K562 (cell line): Measurements from ENCODE around the gene MYLK3. TPM values are rescaled to one million over a fixed set of nuclear protein-coding genes. Genes with fewer than 3 reads are reported as not detected.

Experiments used
- ATF7 ChIP-seq: fragments of 450-650 bp; IDR thresholded peaks from 2 replicates; pipeline ENCODE4 v1.7.1; 2014; ENCODE audit warnings: mild to moderate bottlenecking, moderate library complexity
- CHD1 ChIP-seq: fragments of 200-600 bp; sonication (generic); IDR thresholded peaks from one replicate; pipeline ENCODE4 v1.6.1; 2012; ENCODE audit warnings: mild to moderate bottlenecking, moderate library complexity, low read length, inconsistent platforms
- COPS2 ChIP-seq: fragments of 450-650 bp; conservative IDR thresholded peaks from 2 replicates; pipeline ENCODE4 v1.6.1; 2016; ENCODE audit warnings: mild to moderate bottlenecking, moderate library complexity
- DMBX1 ChIP-seq: fragments of 250-450 bp; sonication (Bioruptor Pico); IDR thresholded peaks from 2 replicates; pipeline ENCODE4 v1.8.0; 2022; ENCODE audit warnings: inconsistent platforms, mild to moderate bottlenecking, moderate library complexity, borderline replicate concordance
- FOSL1 ChIP-seq: fragments of 200-800 bp; sonication (Bioruptor generic); conservative IDR thresholded peaks from 2 replicates; pipeline ENCODE4 v1.6.1; 2016; ENCODE audit warnings: missing genetic modification characterization, missing compliant biosample characterization
- KDM1A ChIP-seq, 2 experiments: fragments of 450-650 bp; IDR thresholded peaks; 2 replicates each; pipeline ENCODE4 v1.6.1; 2016; ENCODE audit warnings: mild to moderate bottlenecking in 2 of 2
- L3MBTL2 ChIP-seq: fragments of 450-650 bp; IDR thresholded peaks from 2 replicates; pipeline ENCODE4 v1.6.1; 2016; ENCODE audit warnings: mild to moderate bottlenecking, moderate library complexity
- MAZ ChIP-seq, 2 experiments: fragments of 450-650 bp in 1 of 2; sonication (generic) in 1 of 2; formaldehyde crosslinking; IDR thresholded peaks in 1 of 2; conservative IDR thresholded peaks in 1 of 2; 2 replicates each; pipeline versions ENCODE4 v1.4.0 to v1.5.0; 2020; ENCODE audit warnings: mild to moderate bottlenecking in 1 of 2, missing genetic modification reagents in 1 of 2
- MGA ChIP-seq: fragments of 450-650 bp; IDR thresholded peaks from 2 replicates; pipeline ENCODE4 v1.6.1; 2016; ENCODE audit warnings: mild to moderate bottlenecking, moderate library complexity
- POLR2A ChIP-seq: fragments of 450-650 bp; conservative IDR thresholded peaks from 2 replicates; pipeline ENCODE4 v1.6.1; 2016
- POLR2B ChIP-seq: fragments of 450-650 bp; IDR thresholded peaks from 2 replicates; pipeline ENCODE4 v1.6.1; 2018; ENCODE audit warnings: low read depth; ENCODE audit not compliant: partially characterized antibody
- RHOXF2B ChIP-seq: fragments of 250-450 bp; sonication (Bioruptor Pico); conservative IDR thresholded peaks from 2 replicates; pipeline ENCODE4 v1.5.1; 2021
- SIN3A ChIP-seq, 2 experiments: fragments of 150-350 bp in 1 of 2; IDR thresholded peaks; 2 replicates each; pipeline ENCODE4 v1.6.1; 2011 to 2016; ENCODE audit warnings: borderline replicate concordance in 2 of 2, low read depth in 2 of 2, low read length in 2 of 2, mild to moderate bottlenecking in 2 of 2, moderate library complexity in 2 of 2; ENCODE audit not compliant: control insufficient read depth in 1 of 2
- SOX6 ChIP-seq: fragments of 450-650 bp; IDR thresholded peaks from 2 replicates; pipeline ENCODE4 v1.6.1; 2014; ENCODE audit warnings: mild to moderate bottlenecking
- SRSF7 ChIP-seq: fragments of 200-400 bp; formaldehyde crosslinking; optimal IDR thresholded peaks from 2 replicates; pipeline ENCODE3; 2017; ENCODE audit warnings: mild to moderate bottlenecking, low read depth, low read length
- TARDBP ChIP-seq: fragments of 450-650 bp; IDR thresholded peaks from 2 replicates; pipeline ENCODE4 v1.6.1; 2016
- ZNF224 ChIP-seq: sonication (generic); formaldehyde crosslinking; IDR thresholded peaks from 2 replicates; pipeline ENCODE4 v1.8.0; 2022; ENCODE audit warnings: mild to moderate bottlenecking, missing genetic modification reagents
- ZNF239 ChIP-seq: fragments of 250-450 bp; sonication (Bioruptor Pico); IDR thresholded peaks from 2 replicates; pipeline ENCODE4 v1.4.0; 2020; ENCODE audit warnings: mild to moderate bottlenecking
- polyA plus RNA-seq, 8 experiments: library from polyadenylated mRNA; depleted of rRNA in 4 of 8; stranded (reverse) in 5 of 8; unstranded in 3 of 8; fragments of >200 nt; fragmentation: Nextera tagmentation in 2 of 8; fragmentation: Illumina TruSeq in 1 of 8; extraction: Ambion mirVana in 2 of 8; extraction: Trizol in 1 of 8; gene quantifications; 2 replicates each; pipeline versions ENCODE4 v1.2.1 to v1.2.3, GENCODE V29; 2011 to 2014; ENCODE audit warnings: inconsistent platforms in 1 of 8, missing spikeins in 1 of 8
- total RNA-seq, 7 experiments: library from RNA; depleted of rRNA in 6 of 7; stranded (reverse); fragments of >200 nt in 6 of 7; fragmentation: Illumina TruSeq in 2 of 7; extraction: Trizol in 2 of 7; gene quantifications; 2 replicates each; pipeline versions ENCODE4 v1.2.1 to v1.2.3, GENCODE V29; 2011 to 2021; ENCODE audit warnings: low replicate concordance in 1 of 7

Gene MYLK3
- total and polyA plus RNA-seq, 9 of the 15 experiments (the other 6 are each of a cell fraction or from before 2014, with no cell fraction given): 0.69 to 10.7 (median 4.7) TPM

GRCh38 chr16:46789499-46790414, 41.6 kb upstream of the MYLK3 start (continued):
- TF ChIP-seq MAZ (CRISPR knock-in tag; conservative IDR thresholded peaks at IDR 0.05 in 1 of 2, IDR thresholded peaks at IDR 0.05 in 1 of 2) (peak; percentile 52 to 74; a peak in 3 of 4 replicates), TARDBP (no peak), ZNF239 (no peak), POLR2A (peak; percentile 85), DMBX1 (CRISPR knock-in tag) (no peak), MGA (peak; percentile 59), COPS2 (no peak), RHOXF2B (CRISPR knock-in tag) (no peak), SRSF7 (no peak), ZNF224 (no peak), SIN3A (IDR thresholded peaks at IDR 0.05; ENCODE audit: borderline replicate concordance in 2 of 2, control insufficient read depth in 1 of 2, low read depth in 2 of 2, low read length in 2 of 2) (0 out of 4 replicates have a peak, but pooled peaks of 1 of the 2 experiments have one; percentile 33), L3MBTL2 (peak; percentile 29; the same call in 1 of the 2 replicates), ATF7 (no peak), POLR2B (peak; percentile 73), FOSL1 (tag) (no peak), CHD1 (no peak), SOX6 (no peak), KDM1A (IDR thresholded peaks at IDR 0.05) (peak in 1 of 2 experiments; percentile 30; a peak in 1 of 4 replicates)
